Measurements from ENCODE around the gene IL16. TPM values are rescaled to one million over a fixed set of nuclear protein-coding genes. Genes with fewer than 3 reads are reported as not detected.
A peak's percentile ranks its signal among the peaks of the same experiment; 100 is the strongest.

Gene IL16
- polyA plus RNA-seq, 1 donor = 8.1 TPM

DNA sequence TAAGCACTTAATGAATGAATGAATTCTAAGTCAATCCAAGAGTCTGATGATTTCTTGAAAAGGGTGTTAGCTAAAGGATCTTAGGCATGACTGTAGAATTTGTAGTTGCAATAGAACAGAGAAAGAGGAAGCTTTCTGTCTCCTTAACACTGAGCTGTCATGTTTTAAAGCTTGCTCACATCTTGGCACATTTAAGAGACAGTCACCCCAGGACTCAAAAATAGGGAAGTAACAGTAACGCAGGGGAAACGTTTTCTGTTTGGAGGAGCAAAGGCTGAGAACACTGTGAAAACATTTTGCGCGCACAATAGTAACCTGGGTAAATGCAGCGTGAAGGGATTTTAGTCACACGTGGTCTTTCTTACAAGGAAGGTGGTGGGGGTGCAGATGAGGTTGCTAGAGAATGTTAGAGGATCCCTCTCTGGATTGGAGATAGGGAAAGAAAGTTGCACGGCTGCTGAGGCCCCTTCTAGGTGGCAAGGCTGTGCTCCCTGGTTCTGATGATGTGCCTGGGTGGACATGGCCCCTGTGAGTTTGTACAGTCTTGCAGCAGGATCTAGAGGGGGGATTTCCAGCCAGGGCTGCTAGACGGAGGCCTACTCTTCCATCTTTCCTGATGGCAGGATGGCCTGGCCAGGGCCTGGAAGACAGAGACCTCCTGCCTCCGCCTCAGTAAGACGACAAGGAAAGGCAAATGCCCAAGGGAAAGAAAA is 115.2 kb downstream of the IL16 start:
- no peak overlapping the region for H3K27ac ChIP-seq (ENCODE audit: low read length)
- 92% methylated on average over 2 of the region's 10 CpGs for WGBS (ENCODE audit: insufficient coverage, low lambda C conversion rate)
- H3K27me3 ChIP-seq (ENCODE audit: control insufficient read depth, insufficient read depth, low read length) = no peaks in the 10 kb centered on the region
- H3K4me3 ChIP-seq (ENCODE audit: low read length) = no peak overlapping the region
- H3K4me1 ChIP-seq (ENCODE audit: control insufficient read depth, insufficient read depth, low read length) = no peaks in the 10 kb centered on the region
- no peak for DNase-seq
- H3K9me3 ChIP-seq (ENCODE audit: control insufficient read depth, low read depth, low read length) = no peaks in the 10 kb centered on the region
- peaks cover 75% of the 10 kb centered on the region for H3K36me3 ChIP-seq (ENCODE audit: control insufficient read depth, insufficient read depth, low read length)

DNA sequence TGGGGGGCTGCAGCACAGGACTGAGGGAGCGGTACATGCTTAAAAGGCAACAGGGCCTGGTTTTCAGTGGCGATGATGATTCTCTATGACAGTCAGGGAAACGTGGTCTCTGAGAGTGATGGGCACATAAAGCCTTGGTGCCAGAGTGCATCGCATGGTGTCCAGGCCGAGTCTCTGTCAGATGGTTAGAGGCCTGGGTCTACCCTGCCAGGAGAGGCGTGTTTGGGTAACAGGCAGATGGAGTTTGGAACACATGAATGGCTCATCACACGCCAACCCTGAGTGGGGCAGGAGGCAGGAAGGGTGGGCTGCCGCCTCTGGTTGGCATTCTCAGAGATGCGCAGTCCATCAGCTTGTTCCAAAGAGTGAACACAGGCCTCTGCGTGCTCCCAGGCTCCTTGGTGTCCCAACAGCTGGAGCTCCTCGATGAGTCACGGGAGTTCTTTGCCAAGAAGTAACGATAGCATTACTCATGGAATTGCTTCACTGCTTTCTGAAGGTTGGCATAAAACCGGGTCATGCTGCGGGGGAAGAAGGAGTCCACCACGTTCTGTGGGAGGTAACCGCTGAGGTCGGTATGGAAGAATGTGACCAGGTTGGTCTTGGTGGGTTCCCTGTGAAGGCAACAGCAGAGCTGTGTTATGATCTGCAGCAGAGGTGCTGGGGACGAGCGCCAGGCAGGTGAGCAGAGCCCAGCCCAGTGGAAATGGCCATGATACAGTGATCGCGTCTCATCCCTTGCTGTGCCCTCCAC is 116.3 kb downstream of the IL16 start:
- no peak for DNase-seq
- Histone ChIP-seq H3K27me3 (ENCODE audit: control insufficient read depth, insufficient read depth, low read length) (no peaks in the 10 kb centered on the region), H3K27ac (ENCODE audit: low read length) (no peak overlapping the region), H3K9me3 (ENCODE audit: control insufficient read depth, low read depth, low read length) (no peaks in the 10 kb centered on the region), H3K4me3 (ENCODE audit: low read length) (no peak overlapping the region), H3K4me1 (ENCODE audit: control insufficient read depth, insufficient read depth, low read length) (no peaks in the 10 kb centered on the region), H3K36me3 (ENCODE audit: control insufficient read depth, insufficient read depth, low read length) (peaks cover 81% of the 10 kb centered on the region)
- WGBS (ENCODE audit: insufficient coverage, low lambda C conversion rate) = no CpG with 5 or more reads among the region's 22 CpGs

DNA sequence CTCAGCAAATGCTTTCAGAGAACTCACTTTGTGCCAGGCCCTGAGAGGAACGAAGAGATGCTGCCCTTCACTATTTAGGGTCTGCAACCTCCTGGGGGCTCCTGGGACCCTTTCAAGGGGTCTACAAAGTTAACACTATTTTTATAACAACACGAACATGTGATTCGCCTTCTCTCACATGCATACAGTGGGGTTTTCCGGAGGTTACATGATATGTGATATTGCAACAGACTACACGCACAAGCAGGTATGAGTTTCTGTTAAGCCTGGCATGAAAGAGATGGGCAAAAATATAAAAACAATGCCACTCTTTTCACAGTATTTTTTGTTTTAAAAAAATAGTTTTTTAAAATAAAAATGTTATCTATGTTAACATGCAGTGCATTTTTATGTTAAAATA is 117.0 kb downstream of the IL16 start:
- WGBS (ENCODE audit: insufficient coverage, low lambda C conversion rate) = 90% methylated on average over 3 of the region's 5 CpGs
- Histone ChIP-seq H3K27me3 (ENCODE audit: control insufficient read depth, insufficient read depth, low read length) (no peaks in the 10 kb centered on the region), H3K9me3 (ENCODE audit: control insufficient read depth, low read depth, low read length) (no peaks in the 10 kb centered on the region), H3K4me3 (ENCODE audit: low read length) (no peak overlapping the region), H3K36me3 (ENCODE audit: control insufficient read depth, insufficient read depth, low read length) (peaks cover 84% of the 10 kb centered on the region), H3K4me1 (ENCODE audit: control insufficient read depth, insufficient read depth, low read length) (no peaks in the 10 kb centered on the region), H3K27ac (ENCODE audit: low read length) (no peak overlapping the region)
- no peak for DNase-seq

DNA sequence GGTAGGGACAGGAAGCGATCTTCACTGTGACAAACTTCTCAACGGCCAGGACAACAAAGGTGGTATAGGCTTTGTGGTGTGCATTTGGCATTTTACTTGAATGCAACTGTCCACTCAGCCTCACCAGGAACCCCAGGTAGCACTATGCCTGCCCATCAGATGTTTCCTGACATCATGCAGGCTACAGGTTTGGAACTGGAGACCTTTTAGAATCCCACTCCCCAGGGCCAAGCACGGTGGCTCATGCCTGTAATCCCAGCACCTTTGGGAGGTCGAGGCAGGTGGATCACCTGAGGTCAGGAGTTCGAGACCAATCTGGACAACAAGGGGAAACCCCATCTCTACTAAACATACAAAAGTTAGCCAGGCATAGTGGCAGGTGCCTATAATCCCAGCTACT is 117.7 kb downstream of the IL16 start:
- H3K4me3 ChIP-seq (ENCODE audit: low read length) = no peak overlapping the region
- H3K27ac ChIP-seq (ENCODE audit: low read length) = no peak overlapping the region
- peaks cover 87% of the 10 kb centered on the region for H3K36me3 ChIP-seq (ENCODE audit: control insufficient read depth, insufficient read depth, low read length)
- no peaks in the 10 kb centered on the region for H3K4me1 ChIP-seq (ENCODE audit: control insufficient read depth, insufficient read depth, low read length)
- DNase-seq = no peak
- no CpG with 5 or more reads among the region's 5 CpGs for WGBS (ENCODE audit: insufficient coverage, low lambda C conversion rate)
- no peaks in the 10 kb centered on the region for H3K9me3 ChIP-seq (ENCODE audit: control insufficient read depth, low read depth, low read length)
- no peaks in the 10 kb centered on the region for H3K27me3 ChIP-seq (ENCODE audit: control insufficient read depth, insufficient read depth, low read length)

DNA sequence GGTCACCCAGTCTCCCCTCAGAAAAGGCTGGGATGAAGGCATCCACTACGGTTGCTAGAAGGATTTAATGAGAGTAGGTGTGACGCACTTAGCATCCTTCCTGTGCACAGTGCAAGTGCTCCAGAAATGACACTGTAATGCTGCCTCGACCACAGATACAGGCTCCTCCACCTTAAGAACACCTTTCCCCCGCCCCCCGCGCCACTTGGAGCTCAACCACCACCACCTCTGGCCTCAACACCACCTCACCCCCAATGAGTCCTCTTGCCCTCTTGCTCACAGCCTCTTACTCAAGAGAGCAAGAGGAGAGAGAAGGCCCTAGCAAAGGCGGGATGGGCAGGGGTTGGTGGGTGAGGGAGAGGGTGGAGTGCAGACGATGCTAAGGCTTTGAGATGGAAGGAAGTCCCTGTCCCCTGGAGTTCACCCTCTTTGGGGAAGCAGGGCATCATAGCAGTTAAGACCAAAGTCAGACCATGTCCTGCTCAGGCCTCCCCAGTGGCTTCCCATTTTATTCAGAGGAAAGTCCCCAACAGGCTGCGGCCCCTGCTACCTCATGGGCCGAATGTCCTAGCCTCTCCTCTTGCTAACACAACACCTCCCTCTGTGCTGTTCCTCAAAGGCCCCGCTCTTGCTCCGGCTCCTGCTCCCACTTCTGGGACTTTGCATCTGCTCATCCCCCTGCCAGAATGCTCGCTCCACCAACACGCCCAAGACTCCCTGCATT is 118.9 kb downstream of the IL16 start:
- Histone ChIP-seq H3K36me3 (ENCODE audit: control insufficient read depth, insufficient read depth, low read length) (peaks cover 91% of the 10 kb centered on the region), H3K27me3 (ENCODE audit: control insufficient read depth, insufficient read depth, low read length) (no peaks in the 10 kb centered on the region), H3K27ac (ENCODE audit: low read length) (no peak overlapping the region), H3K9me3 (ENCODE audit: control insufficient read depth, low read depth, low read length) (no peaks in the 10 kb centered on the region), H3K4me1 (ENCODE audit: control insufficient read depth, insufficient read depth, low read length) (no peaks in the 10 kb centered on the region), H3K4me3 (ENCODE audit: low read length) (no peak overlapping the region)
- DNase-seq = no peak
- WGBS (ENCODE audit: insufficient coverage, low lambda C conversion rate) = no CpG with 5 or more reads among the region's 14 CpGs

DNA sequence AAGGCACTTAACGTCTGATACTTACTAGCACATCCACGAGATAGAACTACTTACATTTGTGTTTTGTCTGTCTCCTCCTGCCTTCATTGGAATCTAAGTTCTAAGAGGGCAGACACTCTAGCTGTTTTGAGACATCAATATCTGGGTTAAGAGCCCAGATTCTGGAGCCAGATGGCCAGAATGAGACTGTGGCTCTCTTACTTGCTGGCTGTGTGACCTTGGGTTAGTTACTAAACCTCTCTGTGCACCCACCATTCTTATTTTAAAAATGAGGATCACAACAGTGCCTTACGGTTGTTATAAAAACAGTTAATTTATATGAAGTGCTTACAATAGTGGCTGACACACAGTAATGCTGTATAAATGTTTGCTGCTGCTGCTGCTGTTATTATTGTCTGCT is 119.6 kb downstream of the IL16 start:
- H3K27ac ChIP-seq (ENCODE audit: low read length) = no peak overlapping the region
- no peak for DNase-seq
- no peaks in the 10 kb centered on the region for H3K4me1 ChIP-seq (ENCODE audit: control insufficient read depth, insufficient read depth, low read length)
- H3K36me3 ChIP-seq (ENCODE audit: control insufficient read depth, insufficient read depth, low read length) = peaks cover 89% of the 10 kb centered on the region
- no peak overlapping the region for H3K4me3 ChIP-seq (ENCODE audit: low read length)
- H3K27me3 ChIP-seq (ENCODE audit: control insufficient read depth, insufficient read depth, low read length) = no peaks in the 10 kb centered on the region
- WGBS (ENCODE audit: insufficient coverage, low lambda C conversion rate) = 100% methylated on average over 1 of the region's 3 CpGs
- H3K9me3 ChIP-seq (ENCODE audit: control insufficient read depth, low read depth, low read length) = no peaks in the 10 kb centered on the region

DNA sequence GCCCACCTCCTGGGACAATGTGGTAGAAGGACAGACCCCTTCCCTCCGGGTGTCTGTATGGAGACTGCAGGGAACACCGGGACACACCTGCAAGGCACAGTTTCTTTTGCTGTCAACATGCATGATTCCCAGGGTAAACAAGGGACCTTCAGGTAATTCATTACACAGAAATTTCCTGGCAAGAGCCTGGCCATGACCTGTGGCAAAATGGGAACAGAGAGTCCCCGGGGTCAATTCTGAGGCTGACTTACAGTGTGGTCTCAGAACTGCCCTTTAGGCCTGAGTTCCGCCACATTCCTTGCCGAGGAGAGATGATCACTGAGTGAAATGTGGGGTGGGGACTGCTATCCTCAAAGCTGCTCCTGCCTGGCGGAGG is 121.0 kb downstream of the IL16 start:
- no peak for DNase-seq
- no peaks in the 10 kb centered on the region for H3K4me1 ChIP-seq (ENCODE audit: control insufficient read depth, insufficient read depth, low read length)
- no peak overlapping the region for H3K27ac ChIP-seq (ENCODE audit: low read length)
- H3K27me3 ChIP-seq (ENCODE audit: control insufficient read depth, insufficient read depth, low read length) = no peaks in the 10 kb centered on the region
- no peak overlapping the region for H3K4me3 ChIP-seq (ENCODE audit: low read length)
- H3K9me3 ChIP-seq (ENCODE audit: control insufficient read depth, low read depth, low read length) = no peaks in the 10 kb centered on the region
- peaks cover 79% of the 10 kb centered on the region for H3K36me3 ChIP-seq (ENCODE audit: control insufficient read depth, insufficient read depth, low read length)
- no CpG with 5 or more reads among the region's 6 CpGs for WGBS (ENCODE audit: insufficient coverage, low lambda C conversion rate)

DNA sequence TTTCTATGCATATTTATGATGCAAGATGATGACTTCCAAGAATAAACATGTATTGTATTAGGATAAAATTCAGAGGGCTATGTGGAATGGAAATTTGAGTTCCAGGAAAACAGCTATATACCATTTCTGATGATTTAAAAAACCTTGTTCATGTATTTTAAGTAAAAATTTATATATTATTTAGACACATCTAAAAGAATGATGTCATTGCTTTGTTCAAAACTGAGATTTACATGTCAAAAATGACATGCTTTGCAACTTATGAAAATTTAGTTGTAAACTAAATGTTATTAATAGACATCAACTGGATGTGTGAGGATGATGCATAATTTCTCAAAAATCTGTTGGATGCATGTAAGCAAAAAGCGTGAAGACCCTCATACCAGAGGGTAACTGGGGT is 125.0 kb downstream of the IL16 start:
- Histone ChIP-seq H3K4me1 (ENCODE audit: control insufficient read depth, insufficient read depth, low read length) (peaks cover 4% of the 10 kb centered on the region), H3K27me3 (ENCODE audit: control insufficient read depth, insufficient read depth, low read length) (no peaks in the 10 kb centered on the region), H3K27ac (ENCODE audit: low read length) (peak overlapping the region; percentile 99), H3K9me3 (ENCODE audit: control insufficient read depth, low read depth, low read length) (no peaks in the 10 kb centered on the region), H3K36me3 (ENCODE audit: control insufficient read depth, insufficient read depth, low read length) (peaks cover 46% of the 10 kb centered on the region), H3K4me3 (ENCODE audit: low read length) (peak overlapping the region; percentile 98)
- WGBS (ENCODE audit: insufficient coverage, low lambda C conversion rate) = no CpG with 5 or more reads among the region's 1 CpG
- no peak for DNase-seq

DNA sequence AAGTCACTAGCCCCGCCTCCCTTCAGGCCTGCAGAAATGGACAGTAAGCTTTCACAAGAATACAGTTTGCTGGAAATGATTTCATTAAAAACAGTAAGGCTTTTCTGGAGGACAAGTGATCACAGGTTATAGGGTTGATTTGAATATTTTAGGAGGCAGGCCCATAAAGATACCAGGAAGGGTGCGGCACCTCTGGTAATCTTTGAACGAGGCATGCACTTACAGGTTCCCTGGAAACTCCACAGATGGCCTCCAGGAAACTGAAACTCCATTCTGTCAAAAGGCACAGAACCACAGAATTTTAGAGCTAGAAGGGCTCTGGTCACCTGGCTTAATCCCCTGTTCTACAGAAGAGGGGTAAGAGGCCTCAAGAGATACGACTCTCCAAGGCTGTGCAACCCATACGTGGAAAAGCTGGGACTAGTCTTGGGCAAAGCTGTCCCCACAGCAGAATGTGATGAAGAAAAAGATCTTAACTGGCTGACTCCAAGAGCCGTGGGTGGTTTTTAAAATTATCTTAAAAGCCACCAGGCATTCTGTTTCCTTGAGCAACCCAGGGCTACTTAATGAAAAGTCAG is 126.1 kb downstream of the IL16 start:
- peak; percentile 53 to 79 for DNase-seq
- H3K36me3 ChIP-seq (ENCODE audit: control insufficient read depth, insufficient read depth, low read length) = peaks cover 35% of the 10 kb centered on the region
- no CpG with 5 or more reads among the region's 6 CpGs for WGBS (ENCODE audit: insufficient coverage, low lambda C conversion rate)
- H3K9me3 ChIP-seq (ENCODE audit: control insufficient read depth, low read depth, low read length) = no peaks in the 10 kb centered on the region
- H3K27ac ChIP-seq (ENCODE audit: low read length) = peak overlapping the region; percentile 99
- peak overlapping the region; percentile 98 for H3K4me3 ChIP-seq (ENCODE audit: low read length)
- no peaks in the 10 kb centered on the region for H3K27me3 ChIP-seq (ENCODE audit: control insufficient read depth, insufficient read depth, low read length)
- peaks cover 4% of the 10 kb centered on the region for H3K4me1 ChIP-seq (ENCODE audit: control insufficient read depth, insufficient read depth, low read length)

DNA sequence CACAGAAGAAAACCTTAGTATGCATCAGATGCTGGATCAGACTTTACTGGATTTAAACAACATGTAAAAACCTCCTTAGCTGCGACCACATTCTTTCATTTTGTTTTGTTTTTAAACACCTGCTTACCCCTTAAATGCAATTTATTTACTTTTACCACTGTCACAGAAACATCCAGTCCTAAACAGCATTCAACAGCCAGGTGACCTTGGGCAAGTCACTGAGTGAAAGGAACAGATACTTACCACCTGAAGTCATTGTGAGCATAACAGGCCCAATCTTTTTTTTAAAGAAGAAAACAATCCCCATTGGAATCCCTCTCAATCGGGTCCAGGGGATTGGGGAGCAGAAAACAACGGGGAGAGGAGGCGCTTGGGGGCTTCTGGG is 126.9 kb downstream of the IL16 start:
- WGBS (ENCODE audit: insufficient coverage, low lambda C conversion rate) = 50% methylated on average over 1 of the region's 4 CpGs
- Histone ChIP-seq H3K27ac (ENCODE audit: low read length) (peak overlapping the region; percentile 99), H3K4me1 (ENCODE audit: control insufficient read depth, insufficient read depth, low read length) (peaks cover 4% of the 10 kb centered on the region), H3K4me3 (ENCODE audit: low read length) (peak overlapping the region; percentile 98), H3K27me3 (ENCODE audit: control insufficient read depth, insufficient read depth, low read length) (no peaks in the 10 kb centered on the region), H3K36me3 (ENCODE audit: control insufficient read depth, insufficient read depth, low read length) (peaks cover 27% of the 10 kb centered on the region), H3K9me3 (ENCODE audit: control insufficient read depth, low read depth, low read length) (no peaks in the 10 kb centered on the region)
- DNase-seq = no peak

Measured in large intestine (tissue), 3 donors.